ENCODE measurements around the gene E4F1. TPM values are rescaled to one million over a fixed set of nuclear protein-coding genes. Genes with fewer than 3 reads are reported as not detected.

E4F1 gene
- total and polyA plus RNA-seq, 4 donors: 4.4 to 19.1 (median 13.7) TPM

- TF ChIP-seq FOXA2 (IDR thresholded peaks at IDR 0.05) (no peak), RAD21 (IDR thresholded peaks at IDR 0.05) (no peak), NR2F2 (IDR thresholded peaks at IDR 0.05) (no peak)
Observed at GRCh38 chr16:2197765-2198164, 25.6 kb upstream of the E4F1 start (continued).

- no peaks in the 10 kb centered on the region for H3K36me3 ChIP-seq (ENCODE audit: control insufficient read depth in 4 of 4, insufficient read depth in 3 of 4, low read depth in 1 of 4, low read length in 3 of 4)
- H3K4me3 ChIP-seq (ENCODE audit: low read depth in 1 of 3, low read length in 3 of 3): no peak overlapping the region
- 76% methylated on average over 4 of the region's 4 CpGs for WGBS
- TF ChIP-seq TAF1 (conservative IDR thresholded peaks at IDR 0.05): no peak
- no peak for TF ChIP-seq EGR1 (IDR thresholded peaks at IDR 0.05; ENCODE audit: low read depth in 2 of 2)
- no peak for TF ChIP-seq RAD21 (IDR thresholded peaks at IDR 0.05)
- TF ChIP-seq FOXA1 (IDR thresholded peaks at IDR 0.05): no peak
- TF ChIP-seq REST (IDR thresholded peaks at IDR 0.05): no peak
- TF ChIP-seq HNF4A (conservative IDR thresholded peaks at IDR 0.05): no peak
- TF ChIP-seq JUND (IDR thresholded peaks at IDR 0.05): no peak
- TF ChIP-seq GABPA (IDR thresholded peaks at IDR 0.05 in 1 of 2, conservative IDR thresholded peaks at IDR 0.05 in 1 of 2): no peak
- TF ChIP-seq CTCF (IDR thresholded peaks at IDR 0.05; ENCODE audit: low read depth, low read length, missing input control): no peak
- no peak for TF ChIP-seq HNF4G (IDR thresholded peaks at IDR 0.05)
- TF ChIP-seq YY1 (IDR thresholded peaks at IDR 0.05): no peak
- TF ChIP-seq NR2F2 (IDR thresholded peaks at IDR 0.05): no peak
- TF ChIP-seq FOXA2 (IDR thresholded peaks at IDR 0.05): no peak
- no peak overlapping the region for H3K9ac ChIP-seq (ENCODE audit: low read depth in 1 of 2, low read length in 2 of 2)
- DNase-seq (ENCODE audit: low spot score): no peak
- H3K27me3 ChIP-seq (ENCODE audit: control insufficient read depth in 4 of 4, insufficient read depth in 4 of 4, low read length in 3 of 4): peaks cover 0 to 2% (median 0%) of the 10 kb centered on the region in 4 donors
- peaks cover 2 to 11% (median 4%) of the 10 kb centered on the region in 4 donors for H3K4me1 ChIP-seq (ENCODE audit: control insufficient read depth in 4 of 4, insufficient read depth in 4 of 4, low read length in 3 of 4)
- H3K9me3 ChIP-seq (ENCODE audit: control insufficient read depth in 4 of 4, low read length in 3 of 4): no peaks in the 10 kb centered on the region
- H3K27ac ChIP-seq (ENCODE audit: low read depth in 1 of 2, low read length in 2 of 2): no peak overlapping the region
Observed at GRCh38 chr16:2198283-2198682, 25.1 kb upstream of the E4F1 start.

- WGBS: 87% methylated on average over 5 of the region's 5 CpGs
- H3K36me3 ChIP-seq (ENCODE audit: control insufficient read depth in 4 of 4, insufficient read depth in 3 of 4, low read depth in 1 of 4, low read length in 3 of 4): no peaks in the 10 kb centered on the region
- no peaks in the 10 kb centered on the region for H3K9me3 ChIP-seq (ENCODE audit: control insufficient read depth in 4 of 4, low read length in 3 of 4)
- no peak overlapping the region for H3K9ac ChIP-seq (ENCODE audit: low read depth in 1 of 2, low read length in 2 of 2)
- no peak for DNase-seq (ENCODE audit: low spot score)
- H3K4me1 ChIP-seq (ENCODE audit: control insufficient read depth in 4 of 4, insufficient read depth in 4 of 4, low read length in 3 of 4): peaks cover 2 to 11% (median 4%) of the 10 kb centered on the region in 4 donors
- H3K27ac ChIP-seq (ENCODE audit: low read depth in 1 of 2, low read length in 2 of 2): no peak overlapping the region
- H3K4me3 ChIP-seq (ENCODE audit: low read depth in 1 of 3, low read length in 3 of 3): no peak overlapping the region
- H3K27me3 ChIP-seq (ENCODE audit: control insufficient read depth in 4 of 4, insufficient read depth in 4 of 4, low read length in 3 of 4): peaks cover 0 to 2% (median 0%) of the 10 kb centered on the region in 4 donors
- TF ChIP-seq ATF3 (IDR thresholded peaks at IDR 0.05) (no peak), RXRA (IDR thresholded peaks at IDR 0.05) (no peak), SP1 (IDR thresholded peaks at IDR 0.05) (no peak), EGR1 (IDR thresholded peaks at IDR 0.05; ENCODE audit: low read depth in 2 of 2) (no peak), HNF4G (IDR thresholded peaks at IDR 0.05) (no peak), FOXA1 (IDR thresholded peaks at IDR 0.05) (no peak), JUND (IDR thresholded peaks at IDR 0.05) (no peak), GABPA (IDR thresholded peaks at IDR 0.05 in 1 of 2, conservative IDR thresholded peaks at IDR 0.05 in 1 of 2) (no peak), RAD21 (IDR thresholded peaks at IDR 0.05) (no peak), TAF1 (conservative IDR thresholded peaks at IDR 0.05) (no peak), REST (IDR thresholded peaks at IDR 0.05) (no peak), CTCF (IDR thresholded peaks at IDR 0.05; ENCODE audit: low read depth, low read length, missing input control) (no peak), YY1 (IDR thresholded peaks at IDR 0.05) (no peak), HNF4A (conservative IDR thresholded peaks at IDR 0.05) (no peak), FOXA2 (IDR thresholded peaks at IDR 0.05) (no peak)
Observed at GRCh38 chr16:2199095-2199494, 24.3 kb upstream of the E4F1 start.
